ENCODE results near the gene HMGN3. TPM values are rescaled to one million over a fixed set of nuclear protein-coding genes. Genes with fewer than 3 reads are reported as not detected.

HMGN3 gene
- total RNA-seq, 1 donor from 2014 or later: 55.0 TPM

DNA sequence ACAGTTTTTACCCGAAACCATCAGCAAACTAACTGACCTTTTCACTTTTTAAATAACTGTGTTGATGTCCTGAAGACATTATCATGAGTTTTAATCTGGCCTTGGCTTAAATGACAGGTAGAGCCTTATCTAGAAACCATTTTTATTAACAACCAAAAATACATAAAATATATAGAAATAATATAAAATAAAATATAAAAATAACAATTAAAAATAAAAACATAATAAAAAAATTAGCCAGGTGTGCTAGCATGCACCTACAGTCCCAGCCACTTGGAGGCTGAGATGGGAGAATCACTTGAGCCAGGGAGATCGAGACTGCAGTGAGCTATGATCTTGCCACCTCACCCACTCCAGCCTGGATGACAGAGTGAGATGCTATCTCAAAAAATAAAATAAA lies 21.6 kb downstream of the HMGN3 start:
- TF ChIP-seq, protein P1, sequence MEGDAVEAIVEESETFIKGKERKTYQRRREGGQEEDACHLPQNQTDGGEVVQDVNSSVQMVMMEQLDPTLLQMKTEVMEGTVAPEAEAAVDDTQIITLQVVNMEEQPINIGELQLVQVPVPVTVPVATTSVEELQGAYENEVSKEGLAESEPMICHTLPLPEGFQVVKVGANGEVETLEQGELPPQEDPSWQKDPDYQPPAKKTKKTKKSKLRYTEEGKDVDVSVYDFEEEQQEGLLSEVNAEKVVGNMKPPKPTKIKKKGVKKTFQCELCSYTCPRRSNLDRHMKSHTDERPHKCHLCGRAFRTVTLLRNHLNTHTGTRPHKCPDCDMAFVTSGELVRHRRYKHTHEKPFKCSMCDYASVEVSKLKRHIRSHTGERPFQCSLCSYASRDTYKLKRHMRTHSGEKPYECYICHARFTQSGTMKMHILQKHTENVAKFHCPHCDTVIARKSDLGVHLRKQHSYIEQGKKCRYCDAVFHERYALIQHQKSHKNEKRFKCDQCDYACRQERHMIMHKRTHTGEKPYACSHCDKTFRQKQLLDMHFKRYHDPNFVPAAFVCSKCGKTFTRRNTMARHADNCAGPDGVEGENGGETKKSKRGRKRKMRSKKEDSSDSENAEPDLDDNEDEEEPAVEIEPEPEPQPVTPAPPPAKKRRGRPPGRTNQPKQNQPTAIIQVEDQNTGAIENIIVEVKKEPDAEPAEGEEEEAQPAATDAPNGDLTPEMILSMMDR (IDR thresholded peaks at IDR 0.05): no peak
- peaks cover 17% of the 10 kb centered on the region for H3K4me1 Mint-ChIP-seq (ENCODE audit: unreplicated experiment)
- no peak overlapping the region for H3K4me3 Mint-ChIP-seq (ENCODE audit: unreplicated experiment)
- DNase-seq (ENCODE audit: extremely low spot score, unreplicated experiment): no peak
- peaks cover 15% of the 10 kb centered on the region for H3K36me3 Mint-ChIP-seq (ENCODE audit: unreplicated experiment)
- no peak overlapping the region for H3K27ac Mint-ChIP-seq (ENCODE audit: unreplicated experiment)
- H3K9me3 Mint-ChIP-seq (ENCODE audit: unreplicated experiment): no peaks in the 10 kb centered on the region
- no peaks in the 10 kb centered on the region for H3K27me3 Mint-ChIP-seq (ENCODE audit: unreplicated experiment)

DNA sequence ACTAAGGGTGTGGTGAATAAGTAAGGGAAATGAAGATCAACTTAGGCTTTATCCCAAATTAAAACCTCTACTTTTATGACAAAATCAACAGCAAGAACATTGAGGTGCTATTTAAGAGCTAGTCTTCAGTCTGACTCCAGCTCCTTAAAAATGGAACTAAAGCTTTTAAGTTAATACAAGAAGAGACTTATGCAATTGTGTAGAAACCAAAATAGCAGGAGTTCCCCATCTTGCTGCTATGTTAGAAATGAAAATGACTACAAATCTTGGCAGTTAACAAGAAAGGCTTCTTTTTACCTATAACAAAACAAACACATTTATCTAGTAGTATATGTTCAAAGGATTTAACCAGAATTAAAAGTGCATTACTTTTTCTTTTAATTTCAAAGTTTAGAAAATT lies 25.7 kb downstream of the HMGN3 start:
- Mint-ChIP-seq H3K36me3 (ENCODE audit: unreplicated experiment) (peaks cover 36% of the 10 kb centered on the region), H3K4me1 (ENCODE audit: unreplicated experiment) (peaks cover 9% of the 10 kb centered on the region), H3K27ac (ENCODE audit: unreplicated experiment) (no peak overlapping the region), H3K4me3 (ENCODE audit: unreplicated experiment) (no peak overlapping the region), H3K27me3 (ENCODE audit: unreplicated experiment) (no peaks in the 10 kb centered on the region), H3K9me3 (ENCODE audit: unreplicated experiment) (no peaks in the 10 kb centered on the region)
- no peak for DNase-seq (ENCODE audit: extremely low spot score, unreplicated experiment)
- TF ChIP-seq, protein P1 (IDR thresholded peaks at IDR 0.05): no peak

DNA sequence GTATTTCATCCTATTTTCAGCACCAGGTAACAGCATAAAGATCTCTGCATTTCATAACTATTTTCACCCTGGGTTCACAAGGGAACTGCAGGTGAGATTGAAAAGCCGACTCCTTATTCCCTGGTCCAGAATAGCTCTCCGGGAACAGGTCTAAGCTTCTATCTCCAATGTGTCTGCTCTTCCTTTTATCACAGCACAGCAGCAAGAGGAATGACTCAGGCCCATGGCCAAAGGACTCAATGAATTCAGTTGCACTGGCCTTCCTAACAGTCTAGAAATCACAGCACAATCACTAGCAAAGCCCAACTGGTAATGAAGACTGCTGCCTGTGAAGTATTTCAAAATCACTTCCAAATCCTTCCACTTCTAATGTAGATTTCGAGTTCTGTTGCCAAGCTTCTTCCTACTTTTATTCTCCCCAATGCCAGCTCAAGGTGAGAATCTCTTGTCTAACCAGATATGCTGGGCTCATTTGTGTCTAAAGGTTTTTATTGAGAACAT lies 30.7 kb downstream of the HMGN3 start:
- DNase-seq (ENCODE audit: extremely low spot score, unreplicated experiment): no peak
- Mint-ChIP-seq H3K27me3 (ENCODE audit: unreplicated experiment) (no peaks in the 10 kb centered on the region), H3K36me3 (ENCODE audit: unreplicated experiment) (peaks cover 41% of the 10 kb centered on the region), H3K4me3 (ENCODE audit: unreplicated experiment) (no peak overlapping the region), H3K9me3 (ENCODE audit: unreplicated experiment) (no peaks in the 10 kb centered on the region), H3K27ac (ENCODE audit: unreplicated experiment) (no peak overlapping the region), H3K4me1 (ENCODE audit: unreplicated experiment) (no peaks in the 10 kb centered on the region)
- TF ChIP-seq, protein P1 (IDR thresholded peaks at IDR 0.05): no peak

DNA sequence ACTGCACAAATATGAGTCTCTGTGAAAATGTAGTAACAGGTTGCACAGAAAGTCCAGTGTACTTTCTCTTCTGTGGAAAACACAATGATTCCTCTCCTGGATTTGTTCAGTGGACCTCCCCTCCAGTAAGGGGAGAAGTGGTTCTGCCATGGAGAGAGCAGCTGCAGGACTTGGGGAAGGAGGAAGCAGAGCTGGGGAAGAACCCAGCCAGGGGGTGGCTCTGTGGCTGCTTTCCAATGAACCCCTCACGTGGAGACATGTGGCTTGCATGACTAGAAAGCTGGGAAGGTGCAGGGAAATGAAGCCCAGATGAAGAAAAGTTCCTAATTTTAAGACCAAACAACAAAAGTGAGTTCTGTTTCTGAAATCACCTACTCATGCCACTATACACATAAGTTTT lies 31.9 kb downstream of the HMGN3 start:
- Mint-ChIP-seq H3K27me3 (ENCODE audit: unreplicated experiment) (no peaks in the 10 kb centered on the region), H3K9me3 (ENCODE audit: unreplicated experiment) (no peaks in the 10 kb centered on the region), H3K36me3 (ENCODE audit: unreplicated experiment) (peaks cover 34% of the 10 kb centered on the region), H3K27ac (ENCODE audit: unreplicated experiment) (peak overlapping the region; percentile 35), H3K4me3 (ENCODE audit: unreplicated experiment) (no peak overlapping the region), H3K4me1 (ENCODE audit: unreplicated experiment) (no peaks in the 10 kb centered on the region)
- TF ChIP-seq, protein P1 (IDR thresholded peaks at IDR 0.05): no peak
- DNase-seq (ENCODE audit: extremely low spot score, unreplicated experiment): no peak

DNA sequence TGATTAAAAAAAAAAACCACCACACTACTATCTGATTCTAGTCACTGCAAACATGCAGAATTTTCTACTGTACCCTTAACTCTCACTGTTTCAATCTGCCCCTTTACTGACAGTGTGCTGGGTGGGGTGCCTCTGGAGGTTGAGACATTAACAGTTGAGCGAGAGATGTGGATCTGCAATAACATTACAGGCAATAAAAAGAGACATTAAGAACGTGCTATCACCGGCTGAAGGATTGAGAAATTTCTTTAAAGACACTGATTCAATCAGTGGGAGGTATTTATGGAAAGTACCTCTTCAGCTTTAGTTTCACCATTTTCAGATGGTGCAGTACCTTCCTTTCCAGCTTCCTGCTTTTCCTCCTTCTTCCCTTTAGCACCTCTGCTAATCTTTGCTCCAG lies 32.5 kb downstream of the HMGN3 start:
- Mint-ChIP-seq H3K4me3 (ENCODE audit: unreplicated experiment) (no peak overlapping the region), H3K36me3 (ENCODE audit: unreplicated experiment) (peaks cover 29% of the 10 kb centered on the region), H3K4me1 (ENCODE audit: unreplicated experiment) (no peaks in the 10 kb centered on the region), H3K9me3 (ENCODE audit: unreplicated experiment) (no peaks in the 10 kb centered on the region), H3K27ac (ENCODE audit: unreplicated experiment) (no peak overlapping the region), H3K27me3 (ENCODE audit: unreplicated experiment) (no peaks in the 10 kb centered on the region)
- no peak for DNase-seq (ENCODE audit: extremely low spot score, unreplicated experiment)
- TF ChIP-seq, protein P1 (IDR thresholded peaks at IDR 0.05): no peak
